CD14-positive monocyte (primary cell): ENCODE results near the gene ANKRD28. TPM values are rescaled to one million over a fixed set of nuclear protein-coding genes. Genes with fewer than 3 reads are reported as not detected.
A peak's percentile ranks its signal among the peaks of the same experiment; 100 is the strongest.

ENCODE experiments used
- DNase-seq, 3 donors: peaks; one replicate each; pipeline ENCODE4 v3.0.0-alpha.2; 2011 to 2022
- H2AFZ ChIP-seq: 2 replicates; pipeline ENCODE4 v1.6.0; 2012; ENCODE audit warnings: mild to moderate bottlenecking, low read depth, low read length, inconsistent platforms; ENCODE audit not compliant: insufficient read depth, poor library complexity, severe bottlenecking
- H3K27ac ChIP-seq, 2 donors: 1 replicate in 1 of 2; 2 replicates in 1 of 2; pipeline ENCODE4 v1.5.1; 2012 to 2013; ENCODE audit warnings: low read length in 2 of 2, control low read depth in 1 of 2, inconsistent platforms in 1 of 2, low read depth in 1 of 2, mild to moderate bottlenecking in 1 of 2
- H3K27me3 ChIP-seq, 2 donors: one replicate each; pipeline versions ENCODE4 v1.6.0 to v1.6.1; 2011 to 2013; ENCODE audit warnings: low read length in 2 of 2; ENCODE audit not compliant: control insufficient read depth in 2 of 2, insufficient read depth in 2 of 2
- H3K36me3 ChIP-seq, 2 donors: replicated peaks in 1 of 2; 1 replicate in 1 of 2; 2 replicates in 1 of 2; pipeline versions ENCODE4 v1.5.1 to v1.6.1; 2012 to 2013; ENCODE audit warnings: low read length in 2 of 2, control low read depth in 1 of 2, inconsistent platforms in 1 of 2, mild to moderate bottlenecking in 1 of 2; ENCODE audit not compliant: insufficient read depth in 2 of 2, control insufficient read depth in 1 of 2
- H3K4me1 ChIP-seq, 2 donors: 1 replicate in 1 of 2; 2 replicates in 1 of 2; pipeline versions ENCODE4 v1.5.1 to v1.6.1; 2012 to 2013; ENCODE audit warnings: low read length in 2 of 2, control low read depth in 1 of 2, inconsistent platforms in 1 of 2, mild to moderate bottlenecking in 1 of 2, moderate library complexity in 1 of 2; ENCODE audit not compliant: insufficient read depth in 2 of 2, control insufficient read depth in 1 of 2
- H3K4me2 ChIP-seq: replicated peaks from 2 replicates; pipeline ENCODE3; 2012; ENCODE audit warnings: low read length, moderate library complexity, mild to moderate bottlenecking; ENCODE audit not compliant: poor library complexity, severe bottlenecking; ENCODE audit errors: extremely low read depth
- H3K4me3 ChIP-seq, 3 experiments: fragments of 200-600 bp in 1 of 3; sonication (generic) in 1 of 3; replicated peaks in 1 of 3; 1 replicate in 2 of 3; 2 replicates in 1 of 3; pipeline ENCODE4 v1.5.1; 2011 to 2013; ENCODE audit warnings: low read length in 3 of 3, mild to moderate bottlenecking in 3 of 3, control low read depth in 2 of 3, low read depth in 2 of 3, inconsistent platforms in 1 of 3, moderate library complexity in 1 of 3
- H3K79me2 ChIP-seq: 2 replicates; pipeline ENCODE4 v1.6.0; 2012; ENCODE audit warnings: mild to moderate bottlenecking, control low read depth, inconsistent platforms, low read length, moderate library complexity; ENCODE audit not compliant: insufficient read depth
- H3K9ac ChIP-seq: 2 replicates; pipeline ENCODE4 v1.6.0; 2017; ENCODE audit warnings: low read length, mild to moderate bottlenecking; ENCODE audit not compliant: insufficient read depth, poor library complexity, severe bottlenecking
- H3K9me3 ChIP-seq, 2 donors: replicated peaks in 1 of 2; 1 replicate in 1 of 2; 2 replicates in 1 of 2; pipeline versions ENCODE4 v1.5.1 to v1.6.1; 2012 to 2013; ENCODE audit warnings: low read length in 2 of 2, control low read depth in 1 of 2; ENCODE audit not compliant: control insufficient read depth in 1 of 2, insufficient read depth in 1 of 2
- H4K20me1 ChIP-seq: 2 replicates; pipeline ENCODE4 v1.6.0; 2012; ENCODE audit warnings: mild to moderate bottlenecking, low read length, control low read depth, moderate library complexity; ENCODE audit not compliant: insufficient read depth
- H3K27ac Mint-ChIP-seq, 7 donors: one replicate each; pipeline ENCODE4 v1.8.0; 2020; ENCODE audit warnings: mild to moderate bottlenecking in 7 of 7, mixed read lengths in 7 of 7, moderate library complexity in 6 of 7, inconsistent platforms in 2 of 7
- H3K27me3 Mint-ChIP-seq, 3 donors: one replicate each; pipeline ENCODE4 v1.8.0; 2021 to 2022; ENCODE audit warnings: low read depth in 3 of 3, mild to moderate bottlenecking in 3 of 3, mixed read lengths in 3 of 3, moderate library complexity in 3 of 3, inconsistent platforms in 1 of 3
- H3K36me3 Mint-ChIP-seq, 2 donors: one replicate each; pipeline ENCODE4 v1.8.0; 2020; ENCODE audit warnings: mixed read lengths in 2 of 2, inconsistent platforms in 1 of 2, mild to moderate bottlenecking in 1 of 2
- H3K4me1 Mint-ChIP-seq: one replicate; pipeline ENCODE4 v1.8.0; 2020; ENCODE audit warnings: mild to moderate bottlenecking, mixed read lengths
- H3K4me3 Mint-ChIP-seq, 2 donors: one replicate each; pipeline ENCODE4 v1.8.0; 2020; ENCODE audit warnings: mild to moderate bottlenecking in 2 of 2, mixed read lengths in 2 of 2, moderate library complexity in 1 of 2
- H3K9me3 Mint-ChIP-seq, 7 donors: one replicate each; pipeline ENCODE4 v1.8.0; 2020 to 2022; ENCODE audit warnings: mixed read lengths in 7 of 7, mild to moderate bottlenecking in 6 of 7, moderate library complexity in 6 of 7, inconsistent platforms in 2 of 7
- WGBS: methylation state at CpG from one replicate; pipeline ENCODE4 v1.1.5; 2013; ENCODE audit warnings: missing lambda C conversion rate; ENCODE audit not compliant: insufficient coverage; 5-methylcytosine and 5-hydroxymethylcytosine counted together
- intact Hi-C, 2 donors: fragments of 100-400 bp; cut with micrococcal nuclease; formaldehyde crosslinking; loops; one replicate each; pipeline versions ENCODE4 v1.15.0 to v1.15.1; 2023
- polyA plus RNA-seq, 3 donors: library from polyadenylated mRNA; depleted of rRNA in 1 of 3; unstranded in 2 of 3; stranded (reverse) in 1 of 3; fragments of 300-500 nt in 2 of 3; fragments of >200 nt in 1 of 3; fragmentation: Illumina TruSeq in 2 of 3; gene quantifications; 1 replicate in 2 of 3; 2 replicates in 1 of 3; pipeline ENCODE4 v1.2.3, GENCODE V29; 2012 to 2021
- TF ChIP-seq, protein P1 (sequence below): fragments of 200-600 bp; IDR thresholded peaks from one replicate; pipeline ENCODE4 v1.8.0; 2022; ENCODE audit warnings: antibody characterized with exemption, mild to moderate bottlenecking

Gene ANKRD28
- polyA plus RNA-seq, 3 donors, result 5.9 to 11.5 (median 7.9) TPM

GRCh38 chr3:15703346-15703745 lies 94.4 kb downstream of the ANKRD28 start:
- Histone ChIP-seq H3K4me3 (no peak overlapping the region), H3K4me2 (no peak overlapping the region), H4K20me1 (no peaks in the 10 kb centered on the region), H3K27ac (no peak overlapping the region), H3K9me3 (no peaks in the 10 kb centered on the region), H3K4me1 (no peaks in the 10 kb centered on the region), H2AFZ (no peak overlapping the region), H3K9ac (no peak overlapping the region), H3K36me3 (no peaks in the 10 kb centered on the region), H3K79me2 (no peaks in the 10 kb centered on the region), H3K27me3 (no peaks in the 10 kb centered on the region)
- Mint-ChIP-seq H3K4me1 (peaks cover 4% of the 10 kb centered on the region), H3K36me3 (peaks cover 4 to 6% of the 10 kb centered on the region in 2 donors), H3K9me3 (peaks cover 0 to 4% (median 0%) of the 10 kb centered on the region in 7 donors), H3K27ac (peak overlapping the region in 1 of 7 donors; percentile 7), H3K4me3 (no peak overlapping the region), H3K27me3 (no peaks in the 10 kb centered on the region)
- intact Hi-C loops, result no loop called here
- peak in 1 of 3 donors; percentile 10 for DNase-seq
- TF ChIP-seq, protein P1, sequence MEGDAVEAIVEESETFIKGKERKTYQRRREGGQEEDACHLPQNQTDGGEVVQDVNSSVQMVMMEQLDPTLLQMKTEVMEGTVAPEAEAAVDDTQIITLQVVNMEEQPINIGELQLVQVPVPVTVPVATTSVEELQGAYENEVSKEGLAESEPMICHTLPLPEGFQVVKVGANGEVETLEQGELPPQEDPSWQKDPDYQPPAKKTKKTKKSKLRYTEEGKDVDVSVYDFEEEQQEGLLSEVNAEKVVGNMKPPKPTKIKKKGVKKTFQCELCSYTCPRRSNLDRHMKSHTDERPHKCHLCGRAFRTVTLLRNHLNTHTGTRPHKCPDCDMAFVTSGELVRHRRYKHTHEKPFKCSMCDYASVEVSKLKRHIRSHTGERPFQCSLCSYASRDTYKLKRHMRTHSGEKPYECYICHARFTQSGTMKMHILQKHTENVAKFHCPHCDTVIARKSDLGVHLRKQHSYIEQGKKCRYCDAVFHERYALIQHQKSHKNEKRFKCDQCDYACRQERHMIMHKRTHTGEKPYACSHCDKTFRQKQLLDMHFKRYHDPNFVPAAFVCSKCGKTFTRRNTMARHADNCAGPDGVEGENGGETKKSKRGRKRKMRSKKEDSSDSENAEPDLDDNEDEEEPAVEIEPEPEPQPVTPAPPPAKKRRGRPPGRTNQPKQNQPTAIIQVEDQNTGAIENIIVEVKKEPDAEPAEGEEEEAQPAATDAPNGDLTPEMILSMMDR, result no peak
- WGBS, result no CpG with 5 or more reads among the region's 2 CpGs

GRCh38 chr3:15694628-15695027 lies 103.2 kb downstream of the ANKRD28 start:
- no peaks in the 10 kb centered on the region for H3K79me2 ChIP-seq
- no peak overlapping the region for H2AFZ ChIP-seq
- peaks cover 7 to 9% of the 10 kb centered on the region in 2 donors for H3K36me3 Mint-ChIP-seq
- no peaks in the 10 kb centered on the region for H4K20me1 ChIP-seq
- TF ChIP-seq, protein P1, result no peak
- H3K4me1 ChIP-seq, result no peaks in the 10 kb centered on the region
- no peak overlapping the region for H3K27ac Mint-ChIP-seq
- no peak overlapping the region for H3K27ac ChIP-seq
- H3K36me3 ChIP-seq, result no peaks in the 10 kb centered on the region
- no peak overlapping the region for H3K9ac ChIP-seq
- H3K4me1 Mint-ChIP-seq, result peaks cover 3% of the 10 kb centered on the region
- H3K9me3 Mint-ChIP-seq, result peaks cover 0 to 2% (median 0%) of the 10 kb centered on the region in 7 donors
- H3K4me2 ChIP-seq, result no peak overlapping the region
- no peak overlapping the region for H3K4me3 ChIP-seq
- H3K4me3 Mint-ChIP-seq, result no peak overlapping the region
- no peaks in the 10 kb centered on the region for H3K9me3 ChIP-seq
- H3K27me3 Mint-ChIP-seq, result no peaks in the 10 kb centered on the region
- intact Hi-C loops, result no loop called here
- no CpG with 5 or more reads among the region's 1 CpG for WGBS
- no peaks in the 10 kb centered on the region for H3K27me3 ChIP-seq
- no peak for DNase-seq
